Measurements from ENCODE around the gene ERC1. TPM values are rescaled to one million over a fixed set of nuclear protein-coding genes. Genes with fewer than 3 reads are reported as not detected.

Gene ERC1
- total and polyA plus RNA-seq, 2 experiments from 2014 or later, result 18.4 to 29.7 TPM

- Histone ChIP-seq H2AFZ (no peak overlapping the region), H3K27me3 (no peaks in the 10 kb centered on the region), H3K4me2 (no peak overlapping the region), H3K9me3 (ENCODE audit: low read depth) (no peaks in the 10 kb centered on the region), H3K4me1 (ENCODE audit: insufficient read depth) (peaks cover 1% of the 10 kb centered on the region), H4K20me1 (ENCODE audit: insufficient read depth, poor library complexity, severe bottlenecking) (no peaks in the 10 kb centered on the region), H3K27ac (no peak overlapping the region), H3K9me2 (replicated peaks; ENCODE audit: insufficient read depth) (no peaks in the 10 kb centered on the region), H3K36me3 (replicated peaks; ENCODE audit: insufficient read depth, low read depth) (no peaks in the 10 kb centered on the region), H3K79me2 (no peaks in the 10 kb centered on the region), H3K4me3 (no peak overlapping the region)
- 98% methylated on average over 6 of the region's 6 CpGs for WGBS (ENCODE audit: low lambda C conversion rate, missing lambda C conversion rate)
- TF ChIP-seq EZH2 (IDR thresholded peaks at IDR 0.05; ENCODE audit: borderline replicate concordance) (no peak), EZH2phosphoT487 (IDR thresholded peaks at IDR 0.05; ENCODE audit: low read depth, severe bottlenecking, unreplicated experiment) (no peak), CTCF (IDR thresholded peaks at IDR 0.05; ENCODE audit: poor library complexity) (no peak)
- DNase-seq (ENCODE audit: low spot score), result no peak
These were observed 35.1 kb upstream of the ERC1 start for GRCh38 chr12:955939-956338.

GRCh38 chr12:958588-959123, 32.4 kb upstream of the ERC1 start:
- Histone ChIP-seq H4K20me1 (ENCODE audit: insufficient read depth, poor library complexity, severe bottlenecking) (no peaks in the 10 kb centered on the region), H3K79me2 (no peaks in the 10 kb centered on the region), H3K27ac (no peak overlapping the region), H3K9me3 (ENCODE audit: low read depth) (no peaks in the 10 kb centered on the region), H2AFZ (no peak overlapping the region), H3K4me3 (no peak overlapping the region), H3K36me3 (replicated peaks; ENCODE audit: insufficient read depth, low read depth) (no peaks in the 10 kb centered on the region), H3K27me3 (no peaks in the 10 kb centered on the region), H3K4me1 (ENCODE audit: insufficient read depth) (no peaks in the 10 kb centered on the region), H3K9me2 (replicated peaks; ENCODE audit: insufficient read depth) (no peaks in the 10 kb centered on the region), H3K4me2 (no peak overlapping the region)
- 71% methylated on average over 8 of the region's 8 CpGs for WGBS (ENCODE audit: low lambda C conversion rate, missing lambda C conversion rate)
- no peak for TF ChIP-seq EZH2 (IDR thresholded peaks at IDR 0.05; ENCODE audit: borderline replicate concordance)
- no peak for TF ChIP-seq EZH2phosphoT487 (IDR thresholded peaks at IDR 0.05; ENCODE audit: low read depth, severe bottlenecking, unreplicated experiment)
- TF ChIP-seq CTCF (IDR thresholded peaks at IDR 0.05; ENCODE audit: poor library complexity), result no peak
- DNase-seq (ENCODE audit: low spot score), result no peak

- no peak overlapping the region for H2AFZ ChIP-seq
These were observed 24.3 kb upstream of the ERC1 start for GRCh38 chr12:966724-967123.

More at GRCh38 chr12:966724-967123, 24.3 kb upstream of the ERC1 start:
- Histone ChIP-seq H3K36me3 (replicated peaks; ENCODE audit: insufficient read depth, low read depth) (no peaks in the 10 kb centered on the region), H3K27ac (no peak overlapping the region), H3K9me3 (ENCODE audit: low read depth) (no peaks in the 10 kb centered on the region), H3K4me2 (no peak overlapping the region), H3K27me3 (no peaks in the 10 kb centered on the region), H3K4me3 (no peak overlapping the region), H3K9me2 (replicated peaks; ENCODE audit: insufficient read depth) (no peaks in the 10 kb centered on the region), H3K4me1 (ENCODE audit: insufficient read depth) (no peaks in the 10 kb centered on the region), H4K20me1 (ENCODE audit: insufficient read depth, poor library complexity, severe bottlenecking) (no peaks in the 10 kb centered on the region), H3K79me2 (no peaks in the 10 kb centered on the region)
- DNase-seq (ENCODE audit: low spot score), result no peak
- TF ChIP-seq EZH2 (IDR thresholded peaks at IDR 0.05; ENCODE audit: borderline replicate concordance), result no peak
- no peak for TF ChIP-seq CTCF (IDR thresholded peaks at IDR 0.05; ENCODE audit: poor library complexity)
- no peak for TF ChIP-seq EZH2phosphoT487 (IDR thresholded peaks at IDR 0.05; ENCODE audit: low read depth, severe bottlenecking, unreplicated experiment)
- WGBS (ENCODE audit: low lambda C conversion rate, missing lambda C conversion rate), result 93% methylated on average over 6 of the region's 6 CpGs

Measured in hepatocyte (in vitro differentiated cells).